HG03175 (cell line): Measurements from ENCODE around the gene CRB1.

Experiments
- ATAC-seq: cut with Tn5 transposase; IDR thresholded peaks from one replicate; pipeline ENCODE4 v1.9.1; 2021; ENCODE audit warnings: mild to moderate bottlenecking, moderate library complexity; ENCODE audit not compliant: unreplicated experiment

CRB1 gene

DNA sequence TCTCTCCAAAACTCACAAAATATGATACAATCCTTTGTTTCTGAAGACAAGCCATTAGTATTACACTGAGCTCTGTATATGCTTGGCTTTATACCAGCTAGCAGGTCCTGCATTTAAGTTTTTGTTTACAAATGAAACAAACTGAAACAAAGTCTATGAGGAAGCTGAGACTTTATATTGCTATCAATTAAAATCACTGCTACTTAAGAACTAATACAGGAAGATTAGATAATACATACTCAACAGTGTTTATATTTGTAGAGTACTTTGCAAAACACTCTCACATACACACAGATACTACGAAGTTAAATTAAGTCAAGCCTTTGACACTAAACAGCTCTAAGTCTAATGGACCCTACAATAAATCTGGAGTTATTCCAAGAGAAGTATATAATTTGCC, 247.4 kb downstream of the CRB1 start:
- no peak for ATAC-seq

DNA sequence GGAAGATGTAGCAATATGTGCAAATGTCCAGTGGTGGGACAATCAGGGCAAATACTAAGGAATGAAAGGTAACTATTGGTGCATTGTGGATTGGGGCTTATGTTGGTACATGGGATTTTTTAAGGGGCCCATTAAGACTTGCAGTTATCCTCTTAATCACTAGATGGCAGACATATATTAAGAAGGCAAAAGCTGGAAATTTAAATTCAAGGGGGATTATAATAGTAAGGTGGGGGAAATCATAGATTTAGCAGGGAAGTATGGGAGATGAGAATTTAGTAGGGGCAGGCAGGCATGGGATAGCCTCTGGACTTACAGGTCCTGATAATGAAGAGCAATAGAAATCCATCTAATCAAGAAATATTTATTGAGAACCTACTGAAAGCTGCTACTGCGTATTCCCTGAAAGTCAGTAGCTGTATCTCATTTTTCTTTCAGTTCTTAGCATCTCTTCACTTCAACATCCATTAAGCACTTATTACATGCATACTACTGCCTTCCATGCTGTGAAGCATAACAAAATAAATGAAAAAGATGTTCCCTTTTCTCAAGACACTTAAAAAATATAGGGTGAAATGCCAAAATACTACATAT, 251.8 kb downstream of the CRB1 start:
- ATAC-seq, result no peak

DNA sequence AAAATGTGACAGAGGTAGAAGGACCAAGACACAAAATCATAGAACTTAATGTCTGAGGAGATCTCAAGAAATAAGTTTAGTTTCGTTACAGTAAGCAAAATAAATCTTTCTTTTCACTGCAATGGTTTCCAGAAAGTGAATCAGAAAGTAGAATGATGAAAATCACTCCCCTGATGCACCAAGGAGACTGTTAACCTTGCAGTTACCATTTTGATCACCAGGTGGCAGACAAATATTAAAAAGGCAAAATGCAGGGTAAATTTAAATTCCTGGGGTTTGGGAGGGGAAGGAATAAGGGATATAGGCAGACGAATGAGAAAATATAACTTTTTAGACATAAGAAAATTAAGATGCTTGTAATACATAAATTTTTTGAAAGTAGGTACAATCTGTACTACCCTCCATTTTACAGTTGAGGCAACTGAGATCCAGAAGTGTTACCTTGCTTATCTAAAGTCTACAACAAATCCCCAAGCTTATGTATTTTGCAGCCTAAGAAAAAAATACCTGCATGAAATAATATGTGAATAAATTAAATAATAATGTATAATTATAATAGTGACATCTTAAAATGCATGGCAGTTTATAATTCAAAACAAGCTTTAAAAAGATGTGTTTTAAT, 253.2 kb downstream of the CRB1 start:
- ATAC-seq, result peak; percentile 79

DNA sequence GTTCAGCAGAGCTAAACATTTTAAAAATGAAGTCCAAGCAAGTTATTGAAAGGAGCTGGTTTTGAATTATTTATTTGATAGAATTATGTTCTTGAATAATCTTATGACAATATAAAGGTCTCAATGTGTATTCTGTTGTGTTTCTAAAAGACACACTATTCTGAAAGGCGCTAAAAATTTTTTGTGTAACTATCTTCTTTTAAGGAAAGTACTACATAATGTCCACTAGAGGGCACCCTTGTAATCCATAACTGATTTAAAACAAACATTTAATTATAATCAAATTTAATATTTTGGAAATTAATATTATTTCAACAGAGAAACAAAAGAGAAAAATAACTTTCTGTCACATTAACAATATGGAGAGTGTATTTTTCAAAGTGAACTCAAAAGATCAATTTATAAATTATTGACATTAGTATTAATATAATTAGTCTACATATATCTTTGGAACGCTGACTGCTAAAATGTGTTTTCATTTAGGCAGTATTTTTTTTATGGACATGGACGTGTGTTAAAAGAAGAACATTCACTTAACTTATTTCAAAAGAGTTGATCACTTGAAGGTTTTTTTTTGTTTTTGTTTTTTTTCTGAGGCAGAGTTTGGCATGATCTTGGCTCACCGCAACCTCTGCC, 258.8 kb downstream of the CRB1 start:
- no peak for ATAC-seq
